ENCODE measurements around the gene OR2AT4.
"Not testable (repeated sequence)": the region's sequence is repeated elsewhere in the genome, so short reads cannot be mapped to it uniquely, and the experiment has no call there.

Gene OR2AT4

GRCh38 chr11:75047191-75047590, 49.5 kb downstream of the OR2AT4 start:
- Histone ChIP-seq H3K27ac (ENCODE audit: poor library complexity, severe bottlenecking) (no peak overlapping the region), H3K9me3 (ENCODE audit: severe bottlenecking) (no peaks in the 10 kb centered on the region), H3K4me1 (ENCODE audit: insufficient read depth, poor library complexity, severe bottlenecking) (peaks cover 6% of the 10 kb centered on the region), H3K36me3 (ENCODE audit: low read depth) (no peaks in the 10 kb centered on the region), H3K27me3 (ENCODE audit: insufficient read depth, poor library complexity, severe bottlenecking) (no peaks in the 10 kb centered on the region), H3K4me3 (ENCODE audit: severe bottlenecking) (no peak overlapping the region)
- ATAC-seq (ENCODE audit: low read depth) = no peak
- DNase-seq (ENCODE audit: low spot score) = no peak
- TF ChIP-seq, protein P1, sequence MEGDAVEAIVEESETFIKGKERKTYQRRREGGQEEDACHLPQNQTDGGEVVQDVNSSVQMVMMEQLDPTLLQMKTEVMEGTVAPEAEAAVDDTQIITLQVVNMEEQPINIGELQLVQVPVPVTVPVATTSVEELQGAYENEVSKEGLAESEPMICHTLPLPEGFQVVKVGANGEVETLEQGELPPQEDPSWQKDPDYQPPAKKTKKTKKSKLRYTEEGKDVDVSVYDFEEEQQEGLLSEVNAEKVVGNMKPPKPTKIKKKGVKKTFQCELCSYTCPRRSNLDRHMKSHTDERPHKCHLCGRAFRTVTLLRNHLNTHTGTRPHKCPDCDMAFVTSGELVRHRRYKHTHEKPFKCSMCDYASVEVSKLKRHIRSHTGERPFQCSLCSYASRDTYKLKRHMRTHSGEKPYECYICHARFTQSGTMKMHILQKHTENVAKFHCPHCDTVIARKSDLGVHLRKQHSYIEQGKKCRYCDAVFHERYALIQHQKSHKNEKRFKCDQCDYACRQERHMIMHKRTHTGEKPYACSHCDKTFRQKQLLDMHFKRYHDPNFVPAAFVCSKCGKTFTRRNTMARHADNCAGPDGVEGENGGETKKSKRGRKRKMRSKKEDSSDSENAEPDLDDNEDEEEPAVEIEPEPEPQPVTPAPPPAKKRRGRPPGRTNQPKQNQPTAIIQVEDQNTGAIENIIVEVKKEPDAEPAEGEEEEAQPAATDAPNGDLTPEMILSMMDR (IDR thresholded peaks at IDR 0.05; ENCODE audit: poor library complexity, severe bottlenecking) = no peak

- not testable (repeated sequence) for H3K9me3 ChIP-seq (ENCODE audit: severe bottlenecking); ATAC-seq (ENCODE audit: low read depth); H3K36me3 ChIP-seq (ENCODE audit: low read depth); DNase-seq (ENCODE audit: low spot score); H3K4me1 ChIP-seq (ENCODE audit: insufficient read depth, poor library complexity, severe bottlenecking); H3K27me3 ChIP-seq (ENCODE audit: insufficient read depth, poor library complexity, severe bottlenecking); H3K4me3 ChIP-seq (ENCODE audit: severe bottlenecking); H3K27ac ChIP-seq (ENCODE audit: poor library complexity, severe bottlenecking)
These were observed 50.0 kb downstream of the OR2AT4 start for GRCh38 chr11:75046668-75047067.

DNA sequence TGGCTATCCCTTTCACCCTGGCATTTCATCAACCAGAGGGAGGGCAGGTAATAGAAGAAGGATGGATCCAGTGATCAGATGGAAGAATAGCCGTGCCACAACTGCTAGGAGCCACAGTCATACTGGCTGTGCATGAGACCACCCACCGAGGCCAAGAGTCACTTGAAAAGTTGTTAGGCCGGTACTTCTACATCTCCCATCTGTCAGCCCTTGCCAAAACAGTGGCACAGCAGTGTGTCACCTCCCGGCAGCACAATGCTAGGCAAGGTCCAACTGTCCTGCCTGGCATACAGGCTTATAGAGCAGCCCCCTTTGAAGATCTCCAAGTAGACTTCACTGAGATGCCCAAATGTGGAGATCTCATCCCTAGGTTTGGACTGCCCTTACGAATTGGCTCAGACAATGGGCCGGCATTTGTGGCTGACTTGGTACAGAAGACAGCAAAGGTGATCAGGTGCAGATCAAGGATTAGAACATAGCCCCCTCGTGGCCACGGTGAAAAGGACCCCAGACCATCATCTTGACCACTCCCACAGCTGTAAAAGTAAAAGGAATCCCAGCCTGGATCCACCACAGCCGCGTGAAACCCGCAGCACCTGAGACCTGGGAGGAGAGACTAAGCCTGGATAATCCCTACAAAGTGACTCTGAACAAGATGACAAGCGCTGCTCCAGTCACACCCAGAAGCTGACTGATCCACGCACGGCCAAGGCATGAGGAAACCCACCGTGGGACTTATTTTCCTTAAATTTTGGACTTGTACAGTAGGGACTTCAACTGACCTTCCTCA, 52.1 kb downstream of the OR2AT4 start:
- not testable (repeated sequence) for ATAC-seq (ENCODE audit: low read depth); H3K27ac ChIP-seq (ENCODE audit: poor library complexity, severe bottlenecking); DNase-seq (ENCODE audit: low spot score)

GRCh38 chr11:75041821-75042220, 54.9 kb downstream of the OR2AT4 start:
- not testable (repeated sequence) for DNase-seq (ENCODE audit: low spot score); H3K9me3 ChIP-seq (ENCODE audit: severe bottlenecking); H3K27ac ChIP-seq (ENCODE audit: poor library complexity, severe bottlenecking); H3K4me1 ChIP-seq (ENCODE audit: insufficient read depth, poor library complexity, severe bottlenecking); H3K36me3 ChIP-seq (ENCODE audit: low read depth); H3K27me3 ChIP-seq (ENCODE audit: insufficient read depth, poor library complexity, severe bottlenecking); H3K4me3 ChIP-seq (ENCODE audit: severe bottlenecking); ATAC-seq (ENCODE audit: low read depth)

More for the DNA sequence above, 52.1 kb downstream of the OR2AT4 start:
- H3K9me3 ChIP-seq (ENCODE audit: severe bottlenecking); H3K27me3 ChIP-seq (ENCODE audit: insufficient read depth, poor library complexity, severe bottlenecking); H3K4me3 ChIP-seq (ENCODE audit: severe bottlenecking); H3K36me3 ChIP-seq (ENCODE audit: low read depth); H3K4me1 ChIP-seq (ENCODE audit: insufficient read depth, poor library complexity, severe bottlenecking): not testable (repeated sequence)

DNA sequence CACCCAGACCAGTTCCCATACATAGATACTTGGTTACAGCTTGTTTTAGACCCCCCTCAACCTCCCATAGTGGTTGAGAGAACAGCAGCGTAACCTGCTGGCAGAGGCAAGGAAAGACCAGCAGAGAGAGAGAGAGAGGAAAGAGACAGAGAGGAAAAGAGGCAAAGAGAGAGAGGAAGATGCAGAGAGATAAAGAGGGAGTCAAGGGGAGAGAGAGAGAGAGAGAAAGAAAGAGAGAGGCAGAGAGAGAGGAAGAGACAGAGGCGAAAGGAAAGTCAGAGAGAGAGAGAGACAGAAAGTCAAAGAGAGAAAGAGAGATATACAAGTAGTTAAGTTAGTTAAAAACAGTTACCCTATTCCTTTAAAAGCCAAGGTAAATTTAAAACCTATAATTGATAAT, 55.4 kb downstream of the OR2AT4 start:
- ATAC-seq (ENCODE audit: low read depth) (no peak), DNase-seq (ENCODE audit: low spot score) (no peak)
- Histone ChIP-seq H3K4me1 (ENCODE audit: insufficient read depth, poor library complexity, severe bottlenecking) (no peaks in the 10 kb centered on the region), H3K27ac (ENCODE audit: poor library complexity, severe bottlenecking) (no peak overlapping the region), H3K4me3 (ENCODE audit: severe bottlenecking) (no peak overlapping the region), H3K27me3 (ENCODE audit: insufficient read depth, poor library complexity, severe bottlenecking) (no peaks in the 10 kb centered on the region), H3K9me3 (ENCODE audit: severe bottlenecking) (no peaks in the 10 kb centered on the region), H3K36me3 (ENCODE audit: low read depth) (no peaks in the 10 kb centered on the region)
- TF ChIP-seq, protein P1 (IDR thresholded peaks at IDR 0.05; ENCODE audit: poor library complexity, severe bottlenecking) = no peak

GRCh38 chr11:75040167-75040770, 56.4 kb downstream of the OR2AT4 start:
- TF ChIP-seq, protein P1 (IDR thresholded peaks at IDR 0.05; ENCODE audit: poor library complexity, severe bottlenecking) = no peak
- Histone ChIP-seq H3K4me1 (ENCODE audit: insufficient read depth, poor library complexity, severe bottlenecking) (peaks cover 5% of the 10 kb centered on the region), H3K36me3 (ENCODE audit: low read depth) (no peaks in the 10 kb centered on the region), H3K27me3 (ENCODE audit: insufficient read depth, poor library complexity, severe bottlenecking) (no peaks in the 10 kb centered on the region), H3K27ac (ENCODE audit: poor library complexity, severe bottlenecking) (no peak overlapping the region), H3K4me3 (ENCODE audit: severe bottlenecking) (no peak overlapping the region), H3K9me3 (ENCODE audit: severe bottlenecking) (no peaks in the 10 kb centered on the region)
- ATAC-seq (ENCODE audit: low read depth) (no peak), DNase-seq (ENCODE audit: low spot score) (no peak)

All from RWPE2 (cell line).